ENCODE measurements around the gene RHOH.

DNA sequence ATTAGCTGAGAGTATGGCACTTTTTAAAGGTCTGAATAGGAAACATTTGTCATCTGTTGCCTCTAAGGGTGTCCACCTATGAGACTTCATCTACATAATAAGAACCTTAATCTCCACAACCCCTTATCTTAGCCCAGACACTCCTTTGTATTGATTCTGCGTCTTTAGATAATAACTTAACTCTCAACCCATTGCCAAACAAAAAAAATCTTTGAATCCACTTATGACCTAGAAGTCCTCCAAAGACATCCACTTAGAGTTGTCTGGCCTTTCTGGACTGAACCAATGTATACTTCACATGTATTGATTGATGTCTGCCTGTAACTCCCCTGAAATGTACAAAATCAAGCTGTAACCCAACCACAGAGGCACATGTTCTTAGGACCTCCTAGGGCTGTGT is 72.3 kb downstream of the RHOH start:
- TF ChIP-seq EZH2phosphoT487 (IDR thresholded peaks at IDR 0.05; ENCODE audit: insufficient read depth, low read depth), result no peak
- TF ChIP-seq EZH2 (IDR thresholded peaks at IDR 0.05; ENCODE audit: insufficient read depth, poor library complexity, severe bottlenecking), result no peak

Data from GM23248 (cell line).